ENCODE results near the gene GLIPR1L2.

GLIPR1L2 gene

DNA sequence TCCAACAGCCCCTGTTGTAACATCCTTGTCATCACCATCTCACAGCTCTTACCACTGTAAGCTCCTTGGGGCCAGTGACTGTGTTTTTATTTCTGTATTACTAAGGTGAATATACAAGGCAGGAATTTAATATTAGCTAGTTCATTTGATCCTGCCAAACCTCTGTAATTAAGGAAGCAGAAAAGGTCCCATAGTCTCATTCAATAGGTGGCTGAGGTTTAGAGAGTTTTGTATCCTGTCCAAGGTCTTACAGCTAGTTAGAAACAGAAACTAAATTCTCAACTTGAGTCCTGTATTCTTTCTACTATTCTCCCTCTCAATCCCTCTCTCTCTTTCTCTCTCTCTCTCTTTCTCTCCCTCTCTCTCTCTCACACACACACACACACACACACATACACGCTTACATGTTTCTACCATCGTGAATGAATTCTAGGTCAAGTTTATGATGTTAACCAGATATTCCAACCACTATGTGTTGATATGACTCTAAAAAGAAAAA is 89.1 kb downstream of the GLIPR1L2 start:
- peak; percentile 93 for DNase-seq (ENCODE audit: low read depth, low spot score)
- H3K4me3 ChIP-seq (ENCODE audit: low read depth, low read length), result peak overlapping the region; percentile 78
- TF ChIP-seq, protein P1, sequence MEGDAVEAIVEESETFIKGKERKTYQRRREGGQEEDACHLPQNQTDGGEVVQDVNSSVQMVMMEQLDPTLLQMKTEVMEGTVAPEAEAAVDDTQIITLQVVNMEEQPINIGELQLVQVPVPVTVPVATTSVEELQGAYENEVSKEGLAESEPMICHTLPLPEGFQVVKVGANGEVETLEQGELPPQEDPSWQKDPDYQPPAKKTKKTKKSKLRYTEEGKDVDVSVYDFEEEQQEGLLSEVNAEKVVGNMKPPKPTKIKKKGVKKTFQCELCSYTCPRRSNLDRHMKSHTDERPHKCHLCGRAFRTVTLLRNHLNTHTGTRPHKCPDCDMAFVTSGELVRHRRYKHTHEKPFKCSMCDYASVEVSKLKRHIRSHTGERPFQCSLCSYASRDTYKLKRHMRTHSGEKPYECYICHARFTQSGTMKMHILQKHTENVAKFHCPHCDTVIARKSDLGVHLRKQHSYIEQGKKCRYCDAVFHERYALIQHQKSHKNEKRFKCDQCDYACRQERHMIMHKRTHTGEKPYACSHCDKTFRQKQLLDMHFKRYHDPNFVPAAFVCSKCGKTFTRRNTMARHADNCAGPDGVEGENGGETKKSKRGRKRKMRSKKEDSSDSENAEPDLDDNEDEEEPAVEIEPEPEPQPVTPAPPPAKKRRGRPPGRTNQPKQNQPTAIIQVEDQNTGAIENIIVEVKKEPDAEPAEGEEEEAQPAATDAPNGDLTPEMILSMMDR (IDR thresholded peaks at IDR 0.05; ENCODE audit: low read depth, low read length), result no peak
- in situ Hi-C loops (cut with HindIII; ENCODE audit: low sequenced_read_pairs), result no loop called here

DNA sequence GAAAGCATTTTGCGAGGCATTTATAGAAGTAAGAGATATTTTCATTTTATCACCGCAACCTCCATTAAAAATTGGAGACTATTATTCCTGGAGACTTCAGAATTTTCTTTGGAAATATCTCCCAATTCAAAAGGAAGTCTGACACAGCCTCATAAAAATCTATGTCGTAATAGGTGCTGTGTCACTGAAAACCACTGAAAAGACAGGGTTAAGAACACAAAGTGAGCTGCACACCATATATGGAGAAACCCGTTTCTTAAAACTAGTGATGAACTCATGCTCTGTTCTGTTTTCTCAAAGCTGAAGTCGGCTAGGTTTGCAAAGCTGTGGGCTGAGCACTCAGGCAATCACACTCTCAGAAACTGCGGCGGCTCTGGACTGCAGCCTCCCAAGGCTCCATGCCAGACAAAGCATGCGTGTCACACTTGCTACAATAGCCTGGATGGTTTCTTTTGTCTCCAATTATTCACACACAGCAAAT is 89.6 kb downstream of the GLIPR1L2 start, which contains the start of gene GLIPR1:
Gene GLIPR1 (plus strand): TSS at position 287 of the 481 bp plus-strand sequence. CDS start 126 bp downstream, at position 413.
- H3K4me3 ChIP-seq (ENCODE audit: low read depth, low read length), result peak within 1 kb of the TSS; percentile 78
- in situ Hi-C loops (cut with HindIII; ENCODE audit: low sequenced_read_pairs), result no loop called here
- TF ChIP-seq, protein P1 (IDR thresholded peaks at IDR 0.05; ENCODE audit: low read depth, low read length), result no peak
- peak; percentile 99 for DNase-seq (ENCODE audit: low read depth, low spot score)

DNA sequence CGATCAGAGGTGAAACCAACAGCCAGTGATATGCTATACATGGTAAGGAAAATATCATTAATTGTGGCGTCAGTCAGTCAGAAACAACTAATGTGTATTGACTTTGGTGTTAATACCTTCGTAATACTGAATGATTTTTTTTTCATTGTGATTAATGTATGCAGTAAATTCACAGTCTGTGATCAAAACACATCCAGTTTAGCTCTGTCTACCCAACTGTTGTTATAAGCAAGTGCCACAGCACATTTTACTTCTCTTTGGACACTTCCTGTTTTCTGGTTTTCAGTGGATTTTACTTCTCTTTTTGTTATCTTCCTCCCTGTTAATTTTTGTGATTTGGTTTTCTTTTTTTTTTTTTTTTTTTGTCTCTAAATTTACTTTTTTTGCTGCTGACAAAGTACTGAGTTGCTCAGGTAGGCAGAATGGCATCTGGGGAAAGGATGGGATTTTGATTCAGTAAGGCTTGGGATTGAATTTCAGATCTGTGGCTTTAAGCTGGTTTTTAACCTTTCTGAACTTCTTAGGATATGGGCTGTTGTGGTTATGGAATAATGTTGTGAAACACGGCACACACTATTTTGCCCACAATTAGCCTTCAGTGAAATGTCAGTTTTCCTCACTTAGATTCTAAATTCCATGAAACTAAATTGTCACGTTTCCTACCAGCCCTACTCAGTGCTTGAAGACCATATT is 90.3 kb downstream of the GLIPR1L2 start:
- TF ChIP-seq, protein P1 (IDR thresholded peaks at IDR 0.05; ENCODE audit: low read depth, low read length), result no peak
- peak; percentile 48 for DNase-seq (ENCODE audit: low read depth, low spot score)
- in situ Hi-C loops (cut with HindIII; ENCODE audit: low sequenced_read_pairs), result no loop called here
- H3K4me3 ChIP-seq (ENCODE audit: low read depth, low read length), result peak overlapping the region; percentile 78

DNA sequence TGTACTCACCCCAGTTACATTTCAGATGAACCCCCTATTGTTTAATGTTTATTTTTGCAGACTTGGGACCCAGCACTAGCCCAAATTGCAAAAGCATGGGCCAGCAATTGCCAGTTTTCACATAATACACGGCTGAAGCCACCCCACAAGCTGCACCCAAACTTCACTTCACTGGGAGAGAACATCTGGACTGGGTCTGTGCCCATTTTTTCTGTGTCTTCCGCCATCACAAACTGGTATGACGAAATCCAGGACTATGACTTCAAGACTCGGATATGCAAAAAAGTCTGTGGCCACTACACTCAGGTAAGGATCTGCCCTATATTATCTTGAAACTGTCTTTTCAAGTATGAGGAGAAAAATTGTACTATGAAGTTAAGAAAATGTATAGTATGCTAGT is 90.9 kb downstream of the GLIPR1L2 start:
- peak; percentile 74 for DNase-seq (ENCODE audit: low read depth, low spot score)

More for the DNA sequence above, 90.9 kb downstream of the GLIPR1L2 start:
- TF ChIP-seq, protein P1 (IDR thresholded peaks at IDR 0.05; ENCODE audit: low read depth, low read length), result no peak
- in situ Hi-C loops (cut with HindIII; ENCODE audit: low sequenced_read_pairs), result no loop called here
- peak overlapping the region; percentile 78 for H3K4me3 ChIP-seq (ENCODE audit: low read depth, low read length)

Measured in astrocyte of the spinal cord (primary cell).